HG02642 (cell line): ENCODE results near the gene NBAS.
"Not testable (repeated sequence)": the region's sequence is repeated elsewhere in the genome, so short reads cannot be mapped to it uniquely, and the experiment has no call there.

Source experiments
- ATAC-seq: cut with Tn5 transposase; IDR thresholded peaks from one replicate; pipeline ENCODE4 v1.9.1; 2021; ENCODE audit warnings: mild to moderate bottlenecking; ENCODE audit not compliant: unreplicated experiment, poor library complexity

Gene NBAS

GRCh38 chr2:15561574-15562344 is 625 bp upstream of the NBAS start:
- peak; percentile 29 for ATAC-seq

- ATAC-seq = peak; percentile 45
Observed at GRCh38 chr2:15560140-15560987, 770 bp downstream of the NBAS start.

GRCh38 chr2:15559379-15560139 is 1.6 kb downstream of the NBAS start:
- no peak for ATAC-seq

GRCh38 chr2:15557887-15558311 is 3.2 kb downstream of the NBAS start:
- no peak for ATAC-seq

- no peak for ATAC-seq
Observed at GRCh38 chr2:15556311-15556930, 4.7 kb downstream of the NBAS start.

GRCh38 chr2:15555760-15556193 is 5.4 kb downstream of the NBAS start:
- no peak for ATAC-seq

- no peak for ATAC-seq
Observed at GRCh38 chr2:15554525-15555218, 6.5 kb downstream of the NBAS start.

- no peak for ATAC-seq
Observed at GRCh38 chr2:15553951-15554350, 7.2 kb downstream of the NBAS start.

GRCh38 chr2:15553519-15553918 is 7.6 kb downstream of the NBAS start:
- no peak for ATAC-seq

- no peak for ATAC-seq
Observed at GRCh38 chr2:15548974-15549373, 12.2 kb downstream of the NBAS start.

- ATAC-seq = no peak
Observed at GRCh38 chr2:15547115-15547876, 13.8 kb downstream of the NBAS start.

- ATAC-seq = no peak
Observed at GRCh38 chr2:15546297-15547098, 14.6 kb downstream of the NBAS start.

- no peak for ATAC-seq
Observed at GRCh38 chr2:15544227-15544626, 16.9 kb downstream of the NBAS start.

GRCh38 chr2:15543541-15543940 is 17.6 kb downstream of the NBAS start:
- no peak for ATAC-seq

- no peak for ATAC-seq
Observed at GRCh38 chr2:15543053-15543452, 18.1 kb downstream of the NBAS start.

GRCh38 chr2:15542269-15542668 is 18.9 kb downstream of the NBAS start:
- not testable (repeated sequence) for ATAC-seq

GRCh38 chr2:15540523-15540922 is 20.6 kb downstream of the NBAS start:
- ATAC-seq = peak; percentile 24

GRCh38 chr2:15539999-15540398 is 21.1 kb downstream of the NBAS start:
- peak; percentile 80 for ATAC-seq
